Measurements from ENCODE around the gene ACSF3. TPM values are rescaled to one million over a fixed set of nuclear protein-coding genes. Genes with fewer than 3 reads are reported as not detected.

Gene ACSF3
- total RNA-seq, 2 experiments from 2014 or later: 112 to 143 TPM

- H3K4me1 ChIP-seq (ENCODE audit: insufficient read depth, low read length, poor library complexity, severe bottlenecking): peaks cover 10% of the 10 kb centered on the region
- CTCF ChIA-PET (ENCODE audit: unreplicated experiment): interaction anchor here (1.1 kb wide), 1 partner anchor 9 kb away, joined by 3 read pairs; no protein-coding TSS in a partner anchor
- H3K4me2 ChIP-seq (ENCODE audit: low read length): no peak overlapping the region
- no peak overlapping the region for H3K4me3 ChIP-seq (ENCODE audit: low read depth, low read length, poor library complexity, severe bottlenecking)
- TF ChIP-seq EZH2phosphoT487 (IDR thresholded peaks at IDR 0.05; ENCODE audit: borderline replicate concordance, low read depth, low read length): no peak
- TF ChIP-seq, protein P1, sequence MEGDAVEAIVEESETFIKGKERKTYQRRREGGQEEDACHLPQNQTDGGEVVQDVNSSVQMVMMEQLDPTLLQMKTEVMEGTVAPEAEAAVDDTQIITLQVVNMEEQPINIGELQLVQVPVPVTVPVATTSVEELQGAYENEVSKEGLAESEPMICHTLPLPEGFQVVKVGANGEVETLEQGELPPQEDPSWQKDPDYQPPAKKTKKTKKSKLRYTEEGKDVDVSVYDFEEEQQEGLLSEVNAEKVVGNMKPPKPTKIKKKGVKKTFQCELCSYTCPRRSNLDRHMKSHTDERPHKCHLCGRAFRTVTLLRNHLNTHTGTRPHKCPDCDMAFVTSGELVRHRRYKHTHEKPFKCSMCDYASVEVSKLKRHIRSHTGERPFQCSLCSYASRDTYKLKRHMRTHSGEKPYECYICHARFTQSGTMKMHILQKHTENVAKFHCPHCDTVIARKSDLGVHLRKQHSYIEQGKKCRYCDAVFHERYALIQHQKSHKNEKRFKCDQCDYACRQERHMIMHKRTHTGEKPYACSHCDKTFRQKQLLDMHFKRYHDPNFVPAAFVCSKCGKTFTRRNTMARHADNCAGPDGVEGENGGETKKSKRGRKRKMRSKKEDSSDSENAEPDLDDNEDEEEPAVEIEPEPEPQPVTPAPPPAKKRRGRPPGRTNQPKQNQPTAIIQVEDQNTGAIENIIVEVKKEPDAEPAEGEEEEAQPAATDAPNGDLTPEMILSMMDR (conservative IDR thresholded peaks at IDR 0.05; ENCODE audit: low read length): no peak
- POLR2A ChIA-PET: no interaction called here
- no peaks in the 10 kb centered on the region for H3K9me2 ChIP-seq (ENCODE audit: insufficient read depth, low read length)
- DNase-seq (ENCODE audit: low spot score): no peak
- H2AFZ ChIP-seq (ENCODE audit: low read length): no peak overlapping the region
- H3K9me3 ChIP-seq (ENCODE audit: low read length): no peaks in the 10 kb centered on the region
- intact Hi-C loops (cut with micrococcal nuclease; ENCODE audit: unreplicated experiment): no loop called here
- no peaks in the 10 kb centered on the region for H3K79me2 ChIP-seq (ENCODE audit: insufficient read depth, low read depth, low read length)
- BruUV-seq (replicated peaks): no TSS peak
- no peaks in the 10 kb centered on the region for H3K36me3 ChIP-seq (ENCODE audit: insufficient read depth, low read length)
- H3K27ac ChIP-seq (ENCODE audit: low read depth, low read length, poor library complexity, severe bottlenecking): no peak overlapping the region
- H4K20me1 ChIP-seq (ENCODE audit: insufficient read depth, low read length): no peaks in the 10 kb centered on the region
These were observed 46.1 kb upstream of the ACSF3 start for GRCh38 chr16:89047331-89048089.

DNA sequence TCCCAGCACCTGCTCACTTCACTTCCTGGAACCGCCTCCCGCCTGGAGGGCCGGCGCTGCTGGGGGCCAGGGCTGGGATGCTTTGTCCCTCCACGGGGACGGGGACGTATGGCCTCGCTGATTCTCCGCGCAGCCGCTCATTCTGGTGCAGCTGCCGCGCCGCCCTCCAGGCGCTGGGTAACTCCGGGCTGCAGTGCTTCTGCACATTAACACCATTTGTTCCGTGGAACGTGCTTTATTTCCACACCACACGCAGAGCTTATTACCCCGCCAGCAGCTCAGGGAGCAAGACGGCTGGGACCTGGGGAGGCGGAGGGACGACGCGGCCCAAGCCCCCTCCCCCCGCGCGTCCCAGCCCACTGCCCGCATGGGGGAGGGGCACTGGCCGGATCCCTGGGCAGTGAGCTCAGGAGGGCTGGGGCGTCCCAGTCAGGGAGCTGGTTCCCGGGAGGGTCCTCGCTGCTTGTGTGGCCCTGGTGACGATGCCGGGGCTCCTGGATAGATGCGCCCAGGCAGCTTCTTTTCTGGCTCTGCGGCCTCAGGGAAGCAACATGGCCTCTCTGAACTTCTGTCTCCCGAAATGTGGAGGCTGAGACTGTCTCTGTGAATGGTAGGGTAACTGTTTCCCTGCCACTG lies 45.4 kb upstream of the ACSF3 start:
- ChIA-PET CTCF (ENCODE audit: unreplicated experiment) (no interaction called here), POLR2A (no interaction called here)
- Histone ChIP-seq H3K4me3 (ENCODE audit: low read depth, low read length, poor library complexity, severe bottlenecking) (no peak overlapping the region), H3K27ac (ENCODE audit: low read depth, low read length, poor library complexity, severe bottlenecking) (no peak overlapping the region), H3K4me1 (ENCODE audit: insufficient read depth, low read length, poor library complexity, severe bottlenecking) (peaks cover 10% of the 10 kb centered on the region), H3K9me3 (ENCODE audit: low read length) (no peaks in the 10 kb centered on the region), H3K9me2 (ENCODE audit: insufficient read depth, low read length) (no peaks in the 10 kb centered on the region), H2AFZ (ENCODE audit: low read length) (no peak overlapping the region), H3K36me3 (ENCODE audit: insufficient read depth, low read length) (no peaks in the 10 kb centered on the region), H3K4me2 (ENCODE audit: low read length) (no peak overlapping the region), H3K79me2 (ENCODE audit: insufficient read depth, low read depth, low read length) (no peaks in the 10 kb centered on the region), H4K20me1 (ENCODE audit: insufficient read depth, low read length) (no peaks in the 10 kb centered on the region)
- BruUV-seq (replicated peaks): no TSS peak
- TF ChIP-seq EZH2phosphoT487 (IDR thresholded peaks at IDR 0.05; ENCODE audit: borderline replicate concordance, low read depth, low read length): no peak
- TF ChIP-seq, protein P1 (conservative IDR thresholded peaks at IDR 0.05; ENCODE audit: low read length): no peak
- no peak for DNase-seq (ENCODE audit: low spot score)
- intact Hi-C loops (cut with micrococcal nuclease; ENCODE audit: unreplicated experiment): no loop called here

- H2AFZ ChIP-seq (ENCODE audit: low read length): no peak overlapping the region
- no peak overlapping the region for H3K4me2 ChIP-seq (ENCODE audit: low read length)
- CTCF ChIA-PET (ENCODE audit: unreplicated experiment): no interaction called here
- H3K36me3 ChIP-seq (ENCODE audit: insufficient read depth, low read length): no peaks in the 10 kb centered on the region
- no peak for DNase-seq (ENCODE audit: low spot score)
- no TSS peak for BruUV-seq (replicated peaks)
- intact Hi-C loops (cut with micrococcal nuclease; ENCODE audit: unreplicated experiment): no loop called here
- H3K9me2 ChIP-seq (ENCODE audit: insufficient read depth, low read length): no peaks in the 10 kb centered on the region
- H3K4me3 ChIP-seq (ENCODE audit: low read depth, low read length, poor library complexity, severe bottlenecking): no peak overlapping the region
- no peaks in the 10 kb centered on the region for H3K79me2 ChIP-seq (ENCODE audit: insufficient read depth, low read depth, low read length)
- peaks cover 9% of the 10 kb centered on the region for H3K4me1 ChIP-seq (ENCODE audit: insufficient read depth, low read length, poor library complexity, severe bottlenecking)
- no peaks in the 10 kb centered on the region for H3K9me3 ChIP-seq (ENCODE audit: low read length)
- no peak overlapping the region for H3K27ac ChIP-seq (ENCODE audit: low read depth, low read length, poor library complexity, severe bottlenecking)
- no peaks in the 10 kb centered on the region for H4K20me1 ChIP-seq (ENCODE audit: insufficient read depth, low read length)
- TF ChIP-seq EZH2phosphoT487 (IDR thresholded peaks at IDR 0.05; ENCODE audit: borderline replicate concordance, low read depth, low read length): no peak
- TF ChIP-seq, protein P1 (conservative IDR thresholded peaks at IDR 0.05; ENCODE audit: low read length): no peak
- POLR2A ChIA-PET: no interaction called here
These were observed 44.7 kb upstream of the ACSF3 start for GRCh38 chr16:89048871-89049422.
